Progenitor cell of endocrine pancreas (in vitro differentiated cells): ENCODE data around the gene SSBP2. TPM values are rescaled to one million over a fixed set of nuclear protein-coding genes. Genes with fewer than 3 reads are reported as not detected.

Experiments used
- DNase-seq: peaks from one replicate; pipeline ENCODE4 v3.0.0; 2021; ENCODE audit warnings: low spot score; ENCODE audit not compliant: unreplicated experiment
- H3K27ac Mint-ChIP-seq: 2 replicates; pipeline ENCODE4 v1.8.0; 2021; ENCODE audit warnings: mild to moderate bottlenecking, moderate library complexity, mixed read lengths
- H3K27me3 Mint-ChIP-seq: 2 replicates; pipeline ENCODE4 v1.8.0; 2021; ENCODE audit warnings: mixed read lengths
- H3K36me3 Mint-ChIP-seq: 2 replicates; pipeline ENCODE4 v1.8.0; 2022; ENCODE audit warnings: mixed read lengths; ENCODE audit not compliant: insufficient read depth
- H3K4me1 Mint-ChIP-seq: 2 replicates; pipeline ENCODE4 v1.8.0; 2021; ENCODE audit warnings: low read depth, mixed read lengths
- H3K4me3 Mint-ChIP-seq: 2 replicates; pipeline ENCODE4 v1.8.0; 2021; ENCODE audit warnings: low read depth, mild to moderate bottlenecking, moderate library complexity, mixed read lengths
- H3K9me3 Mint-ChIP-seq: 2 replicates; pipeline ENCODE4 v1.8.0; 2021; ENCODE audit warnings: low read depth, mixed read lengths
- CTCF ChIP-seq: fragments of 200-600 bp; sonication (generic); IDR thresholded peaks from one replicate; pipeline ENCODE4 v1.5.0; 2021; ENCODE audit warnings: antibody characterized with exemption, mild to moderate bottlenecking; ENCODE audit not compliant: unreplicated experiment
- total RNA-seq: library from RNA; stranded (reverse); gene quantifications from 2 replicates; pipeline ENCODE4 v1.2.1, GENCODE V29; 2021

The SSBP2 gene
- total RNA-seq, 1 donor from 2014 or later, result 66.6 TPM

- no peak for DNase-seq
- TF ChIP-seq CTCF, result no peak
- Mint-ChIP-seq H3K27ac (no peak overlapping the region), H3K4me3 (no peak overlapping the region), H3K9me3 (no peaks in the 10 kb centered on the region), H3K4me1 (no peaks in the 10 kb centered on the region), H3K36me3 (no peaks in the 10 kb centered on the region), H3K27me3 (no peaks in the 10 kb centered on the region)
Measured at GRCh38 chr5:81383867-81384266, 367.0 kb downstream of the SSBP2 start.

GRCh38 chr5:81371354-81371876, 379.5 kb downstream of the SSBP2 start:
- peaks cover 27% of the 10 kb centered on the region for H3K4me1 Mint-ChIP-seq
- no peak for DNase-seq
- no peaks in the 10 kb centered on the region for H3K9me3 Mint-ChIP-seq
- no peak for TF ChIP-seq CTCF
- H3K36me3 Mint-ChIP-seq, result no peaks in the 10 kb centered on the region
- H3K27me3 Mint-ChIP-seq, result no peaks in the 10 kb centered on the region
- peak overlapping the region; percentile 16 for H3K27ac Mint-ChIP-seq
- H3K4me3 Mint-ChIP-seq, result no peak overlapping the region

GRCh38 chr5:81370912-81371311, 380.0 kb downstream of the SSBP2 start:
- no peak overlapping the region for H3K4me3 Mint-ChIP-seq
- H3K36me3 Mint-ChIP-seq, result no peaks in the 10 kb centered on the region
- H3K27me3 Mint-ChIP-seq, result no peaks in the 10 kb centered on the region
- no peak for TF ChIP-seq CTCF
- H3K9me3 Mint-ChIP-seq, result no peaks in the 10 kb centered on the region
- H3K27ac Mint-ChIP-seq, result peak overlapping the region; percentile 30
- no peak for DNase-seq
- peaks cover 27% of the 10 kb centered on the region for H3K4me1 Mint-ChIP-seq

- H3K36me3 Mint-ChIP-seq, result no peaks in the 10 kb centered on the region
- no peak overlapping the region for H3K27ac Mint-ChIP-seq
- H3K4me1 Mint-ChIP-seq, result peaks cover 24% of the 10 kb centered on the region
- no peaks in the 10 kb centered on the region for H3K27me3 Mint-ChIP-seq
- TF ChIP-seq CTCF, result no peak
- no peak overlapping the region for H3K4me3 Mint-ChIP-seq
- H3K9me3 Mint-ChIP-seq, result no peaks in the 10 kb centered on the region
- DNase-seq, result no peak
Measured at GRCh38 chr5:81365541-81365940, 385.4 kb downstream of the SSBP2 start.

- H3K27me3 Mint-ChIP-seq, result no peaks in the 10 kb centered on the region
- H3K36me3 Mint-ChIP-seq, result no peaks in the 10 kb centered on the region
- peaks cover 14% of the 10 kb centered on the region for H3K4me1 Mint-ChIP-seq
- DNase-seq, result no peak
- no peak for TF ChIP-seq CTCF
- no peak overlapping the region for H3K4me3 Mint-ChIP-seq
- no peak overlapping the region for H3K27ac Mint-ChIP-seq
- no peaks in the 10 kb centered on the region for H3K9me3 Mint-ChIP-seq
Measured at GRCh38 chr5:81363093-81363871, 387.6 kb downstream of the SSBP2 start.

Other genes starting within 250 kb of the SSBP2 start
- 10.8 and 11.8 TPM in 2 replicates for gene ATG10, start 220.9 kb upstream of the SSBP2 start, total RNA-seq